Progenitor cell of endocrine pancreas (in vitro differentiated cells): ENCODE measurements around the gene ATP10D. TPM values are rescaled to one million over a fixed set of nuclear protein-coding genes. Genes with fewer than 3 reads are reported as not detected.
A peak's percentile ranks its signal among the peaks of the same experiment; 100 is the strongest.

Source experiments
- DNase-seq: peaks from one replicate; pipeline ENCODE4 v3.0.0; 2021; ENCODE audit warnings: low spot score; ENCODE audit not compliant: unreplicated experiment
- H3K27ac Mint-ChIP-seq: 2 replicates; pipeline ENCODE4 v1.8.0; 2021; ENCODE audit warnings: mild to moderate bottlenecking, moderate library complexity, mixed read lengths
- H3K27me3 Mint-ChIP-seq: 2 replicates; pipeline ENCODE4 v1.8.0; 2021; ENCODE audit warnings: mixed read lengths
- H3K36me3 Mint-ChIP-seq: 2 replicates; pipeline ENCODE4 v1.8.0; 2022; ENCODE audit warnings: mixed read lengths; ENCODE audit not compliant: insufficient read depth
- H3K4me1 Mint-ChIP-seq: 2 replicates; pipeline ENCODE4 v1.8.0; 2021; ENCODE audit warnings: low read depth, mixed read lengths
- H3K4me3 Mint-ChIP-seq: 2 replicates; pipeline ENCODE4 v1.8.0; 2021; ENCODE audit warnings: low read depth, mild to moderate bottlenecking, moderate library complexity, mixed read lengths
- H3K9me3 Mint-ChIP-seq: 2 replicates; pipeline ENCODE4 v1.8.0; 2021; ENCODE audit warnings: low read depth, mixed read lengths
- CTCF ChIP-seq: fragments of 200-600 bp; sonication (generic); IDR thresholded peaks from one replicate; pipeline ENCODE4 v1.5.0; 2021; ENCODE audit warnings: antibody characterized with exemption, mild to moderate bottlenecking; ENCODE audit not compliant: unreplicated experiment
- total RNA-seq: library from RNA; stranded (reverse); gene quantifications from 2 replicates; pipeline ENCODE4 v1.2.1, GENCODE V29; 2021

ATP10D gene
- total RNA-seq, 1 donor from 2014 or later, result 35.2 TPM

- Mint-ChIP-seq H3K4me3 (no peak overlapping the region), H3K4me1 (peaks cover 34% of the 10 kb centered on the region), H3K9me3 (no peaks in the 10 kb centered on the region), H3K36me3 (no peaks in the 10 kb centered on the region), H3K27me3 (no peaks in the 10 kb centered on the region), H3K27ac (no peak overlapping the region)
- DNase-seq, result no peak
- TF ChIP-seq CTCF, result no peak
Measured at GRCh38 chr4:47471064-47471463, 14.0 kb upstream of the ATP10D start.

GRCh38 chr4:47471591-47471990, 13.5 kb upstream of the ATP10D start:
- H3K4me1 Mint-ChIP-seq, result peaks cover 29% of the 10 kb centered on the region
- H3K36me3 Mint-ChIP-seq, result no peaks in the 10 kb centered on the region
- DNase-seq, result no peak
- H3K9me3 Mint-ChIP-seq, result no peaks in the 10 kb centered on the region
- no peak for TF ChIP-seq CTCF
- H3K4me3 Mint-ChIP-seq, result no peak overlapping the region
- H3K27ac Mint-ChIP-seq, result peak overlapping the region; percentile 85
- no peaks in the 10 kb centered on the region for H3K27me3 Mint-ChIP-seq

GRCh38 chr4:47473141-47473750, 11.8 kb upstream of the ATP10D start:
- Mint-ChIP-seq H3K9me3 (no peaks in the 10 kb centered on the region), H3K27ac (no peak overlapping the region), H3K4me3 (no peak overlapping the region), H3K27me3 (no peaks in the 10 kb centered on the region), H3K36me3 (no peaks in the 10 kb centered on the region), H3K4me1 (peaks cover 27% of the 10 kb centered on the region)
- no peak for DNase-seq
- TF ChIP-seq CTCF, result no peak

GRCh38 chr4:47474799-47475198, 10.3 kb upstream of the ATP10D start:
- no peaks in the 10 kb centered on the region for H3K36me3 Mint-ChIP-seq
- H3K9me3 Mint-ChIP-seq, result no peaks in the 10 kb centered on the region
- no peak overlapping the region for H3K27ac Mint-ChIP-seq
- no peaks in the 10 kb centered on the region for H3K27me3 Mint-ChIP-seq
- TF ChIP-seq CTCF, result no peak
- no peak overlapping the region for H3K4me3 Mint-ChIP-seq
- peaks cover 23% of the 10 kb centered on the region for H3K4me1 Mint-ChIP-seq
- no peak for DNase-seq

GRCh38 chr4:47475411-47475810, 9.7 kb upstream of the ATP10D start:
- DNase-seq, result no peak
- no peak for TF ChIP-seq CTCF
- Mint-ChIP-seq H3K27ac (no peak overlapping the region), H3K4me3 (no peak overlapping the region), H3K36me3 (no peaks in the 10 kb centered on the region), H3K27me3 (no peaks in the 10 kb centered on the region), H3K4me1 (peaks cover 21% of the 10 kb centered on the region), H3K9me3 (no peaks in the 10 kb centered on the region)
